SW 1271 (cell line): ENCODE data around the gene MIF.
A peak's percentile ranks its signal among the peaks of the same experiment; 100 is the strongest.
"Not testable (repeated sequence)": the region's sequence is repeated elsewhere in the genome, so short reads cannot be mapped to it uniquely, and the experiment has no call there.

Experiments
- DNase-seq, 2 experiments: peaks; one replicate each; lab custom pipeline; 2025; lab: John Stamatoyannopoulos, UW

Gene MIF

DNA sequence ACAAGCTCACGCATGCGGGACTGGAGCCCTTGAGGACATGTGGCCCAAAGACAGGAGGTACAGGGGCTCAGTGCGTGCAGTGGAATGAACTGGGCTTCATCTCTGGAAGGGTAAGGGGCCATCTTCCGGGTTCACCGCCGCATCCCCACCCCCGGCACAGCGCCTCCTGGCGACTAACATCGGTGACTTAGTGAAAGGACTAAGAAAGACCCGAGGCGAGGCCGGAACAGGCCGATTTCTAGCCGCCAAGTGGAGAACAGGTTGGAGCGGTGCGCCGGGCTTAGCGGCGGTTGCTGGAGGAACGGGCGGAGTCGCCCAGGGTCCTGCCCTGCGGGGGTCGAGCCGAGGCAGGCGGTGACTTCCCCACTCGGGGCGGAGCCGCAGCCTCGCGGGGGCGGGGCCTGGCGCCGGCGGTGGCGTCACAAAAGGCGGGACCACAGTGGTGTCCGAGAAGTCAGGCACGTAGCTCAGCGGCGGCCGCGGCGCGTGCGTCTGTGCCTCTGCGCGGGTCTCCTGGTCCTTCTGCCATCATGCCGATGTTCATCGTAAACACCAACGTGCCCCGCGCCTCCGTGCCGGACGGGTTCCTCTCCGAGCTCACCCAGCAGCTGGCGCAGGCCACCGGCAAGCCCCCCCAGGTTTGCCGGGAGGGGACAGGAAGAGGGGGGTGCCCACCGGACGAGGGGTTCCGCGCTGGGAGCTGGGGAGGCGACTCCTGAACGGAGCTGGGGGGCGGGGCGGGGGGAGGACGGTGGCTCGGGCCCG lies at the start of gene MIF:
Gene MIF (plus strand): TSS at position 439 of the 765 bp plus-strand sequence. CDS start 92 bp downstream, at position 531.
- peak; percentile 67 to 80 for DNase-seq

- DNase-seq, result no peak
Measured at GRCh38 chr22:23844739-23845202, 49.4 kb upstream of the MIF start.

GRCh38 chr22:23845265-23846080 lies 48.7 kb upstream of the MIF start:
- DNase-seq, result no peak

DNA sequence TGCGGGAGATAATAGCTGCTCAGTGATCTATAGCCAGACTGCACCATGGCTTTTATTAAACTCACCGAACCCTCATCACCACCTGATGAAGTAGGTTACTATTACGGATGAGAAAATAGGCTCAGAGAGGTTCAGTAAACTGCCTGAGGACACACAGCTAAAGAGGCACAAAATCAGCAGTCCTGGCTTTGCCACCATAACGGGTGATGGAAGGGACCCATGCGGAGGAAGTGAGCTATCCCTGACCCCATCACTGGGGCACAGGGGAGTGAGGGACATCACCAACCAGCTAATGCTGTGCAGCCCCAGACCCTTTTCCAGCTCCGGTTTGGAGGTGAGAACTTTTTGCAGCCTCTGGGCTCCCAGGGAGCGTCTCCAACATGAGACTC lies 48.1 kb upstream of the MIF start:
- DNase-seq, result no peak

- no peak for DNase-seq
Measured at GRCh38 chr22:23847310-23847920, 46.8 kb upstream of the MIF start.

DNA sequence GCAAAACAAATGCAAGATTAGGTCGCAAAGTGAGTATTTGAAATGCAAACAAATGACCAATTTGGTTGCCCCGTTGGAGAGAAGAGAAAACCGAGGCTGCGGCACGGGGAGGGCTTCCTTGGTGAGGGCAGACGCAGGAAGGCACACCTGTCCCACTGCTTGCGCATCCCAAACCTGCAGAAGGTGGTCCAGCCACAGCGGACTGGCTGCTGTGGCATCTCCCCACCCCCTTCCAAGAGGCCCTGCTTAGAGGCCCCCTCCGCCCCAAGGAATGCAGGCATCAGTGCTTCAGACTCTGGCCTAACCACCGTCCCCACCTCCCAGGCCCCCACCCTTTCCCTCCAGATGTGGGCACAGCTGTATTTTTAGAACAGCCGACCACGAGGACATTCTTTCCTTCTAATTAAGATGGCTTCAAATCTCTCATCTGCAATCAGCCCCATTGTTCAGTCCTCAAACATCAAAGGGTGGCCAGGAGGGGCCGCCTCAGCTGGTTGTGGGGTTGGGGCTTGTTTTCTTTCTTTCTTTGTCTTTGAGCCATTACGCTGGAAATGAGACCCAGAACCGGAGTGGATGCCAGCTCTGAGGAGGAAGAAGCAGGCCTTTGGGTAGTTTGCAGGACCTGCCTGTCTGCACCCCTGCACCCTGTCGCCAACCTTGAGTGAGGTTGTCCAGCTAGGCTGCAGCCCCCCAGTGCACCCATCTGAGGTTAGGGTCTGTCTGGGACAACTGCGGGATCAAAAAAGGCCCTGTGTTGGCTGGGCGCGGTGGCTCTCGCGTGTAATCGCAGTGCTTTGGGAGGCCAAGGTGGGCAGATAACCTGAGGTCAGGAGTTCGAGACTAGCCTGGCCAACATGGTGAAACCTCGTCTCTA lies 46.0 kb upstream of the MIF start:
- DNase-seq, result no peak

GRCh38 chr22:23849009-23850006 lies 44.9 kb upstream of the MIF start:
- DNase-seq, result peak in 1 of 2 experiments; percentile 42

GRCh38 chr22:23850136-23850611 lies 44.0 kb upstream of the MIF start:
- no peak for DNase-seq

DNA sequence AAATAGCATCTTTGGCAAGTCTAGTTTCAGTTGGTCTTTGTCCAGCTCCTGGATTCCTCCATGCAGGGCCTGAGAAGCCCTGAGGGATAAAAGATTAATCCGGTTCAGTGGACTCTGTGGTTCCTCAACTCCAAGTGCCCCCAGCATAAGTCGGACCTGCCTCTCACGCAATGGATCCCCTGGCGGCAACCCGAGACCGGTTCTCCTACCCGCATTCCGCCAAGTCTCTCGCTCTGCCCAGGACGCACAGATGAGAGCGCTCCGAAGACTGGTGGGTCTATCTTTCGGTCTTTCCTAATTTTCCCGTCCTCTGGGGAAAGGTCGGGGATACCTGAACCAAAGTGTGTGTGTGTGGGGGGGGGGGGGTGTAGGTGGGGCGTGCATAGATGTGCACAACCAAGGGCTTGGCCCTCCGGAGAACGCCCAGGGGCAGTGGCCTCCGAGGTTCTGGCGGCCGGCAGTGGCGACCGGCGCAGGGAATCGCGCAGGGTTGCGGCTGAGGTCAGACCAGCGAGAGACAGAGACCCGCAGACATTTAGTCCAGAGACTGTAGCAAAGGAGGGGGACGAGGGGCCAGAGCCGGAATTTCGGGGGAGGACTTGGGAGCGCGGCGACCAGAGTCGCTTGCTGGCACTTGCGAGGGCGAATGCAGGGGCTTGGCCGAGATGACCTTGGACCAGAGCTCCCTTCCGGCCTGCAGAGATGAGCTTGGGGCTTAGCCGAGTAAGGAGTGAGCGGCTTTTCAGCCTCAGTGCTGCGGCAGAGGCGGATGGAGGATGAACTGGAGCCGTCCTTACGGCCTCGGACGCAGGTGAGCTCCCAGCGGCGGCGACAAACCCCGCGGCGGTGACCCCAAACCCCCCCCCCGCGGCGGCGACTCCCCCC lies 37.2 kb upstream of the MIF start:
- DNase-seq, result no peak

DNA sequence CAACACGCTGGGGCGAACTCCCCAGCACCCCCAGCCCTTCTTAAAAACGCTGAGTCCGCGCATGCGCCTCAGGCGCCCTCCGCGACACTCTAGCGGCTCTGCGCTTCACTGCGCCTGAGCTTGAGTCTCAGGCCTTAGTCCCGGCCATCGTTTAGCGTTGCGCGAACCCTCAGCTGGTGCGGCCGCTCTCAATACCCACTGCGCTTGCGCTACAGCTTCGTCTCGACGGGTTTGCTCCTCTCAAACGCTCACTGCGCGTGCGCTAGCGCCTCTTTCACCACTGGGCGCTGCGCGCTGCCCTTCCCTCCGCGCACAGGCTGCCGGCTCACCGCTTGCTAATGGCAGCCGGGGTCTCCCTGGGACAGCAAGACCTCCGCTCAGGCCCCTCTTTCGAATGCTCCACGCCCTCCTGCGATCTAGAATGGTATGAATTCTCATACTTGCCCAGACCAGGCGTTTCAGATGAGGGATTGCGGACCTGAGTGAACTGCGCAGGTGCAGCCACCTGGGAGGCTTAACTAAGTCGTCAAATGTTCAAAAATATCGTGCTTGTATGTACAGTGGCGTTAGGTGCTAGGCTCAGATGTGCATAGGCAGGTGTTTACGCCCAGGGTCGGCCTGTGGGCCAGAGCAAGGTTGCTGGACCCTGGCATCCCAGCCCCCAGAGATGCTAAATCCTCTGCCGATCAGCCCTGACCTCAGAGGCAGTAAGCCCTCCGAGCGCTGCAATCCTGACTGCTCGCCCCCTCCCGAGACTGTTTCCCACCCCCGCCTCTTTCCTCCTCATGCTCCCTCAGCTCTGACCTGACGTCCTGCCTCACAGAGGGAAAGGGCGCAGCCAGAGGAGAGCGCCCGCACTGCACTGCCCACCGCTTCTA lies 36.3 kb upstream of the MIF start, which contains the start of gene SLC2A11:
Gene SLC2A11 (plus strand): TSS at position 270 of the 878 bp plus-strand sequence. CDS start 125 bp downstream, at position 395.
- peak; percentile 81 to 91 for DNase-seq

- no peak for DNase-seq
Measured at GRCh38 chr22:23858484-23858815, 35.7 kb upstream of the MIF start.

DNA sequence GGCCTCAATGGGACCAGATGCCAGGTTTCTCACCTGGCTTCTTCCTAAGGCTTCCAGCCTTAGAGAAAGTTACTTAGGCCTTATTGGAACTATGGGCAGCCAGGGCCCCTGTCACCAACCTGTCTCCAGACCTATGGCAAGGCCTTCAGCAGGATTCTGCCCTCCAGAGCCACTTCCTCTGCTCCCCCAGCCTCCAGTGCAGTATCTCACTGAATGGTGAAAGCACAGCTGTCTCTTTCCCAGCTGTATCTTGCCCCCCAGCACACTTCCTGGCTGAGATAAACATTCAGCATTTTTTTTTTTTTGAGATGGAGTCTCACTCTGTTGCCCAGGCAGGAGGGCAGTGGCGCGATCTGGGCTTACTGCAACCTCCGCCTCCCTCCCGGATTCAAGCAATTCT lies 35.0 kb upstream of the MIF start:
- DNase-seq, result no peak

DNA sequence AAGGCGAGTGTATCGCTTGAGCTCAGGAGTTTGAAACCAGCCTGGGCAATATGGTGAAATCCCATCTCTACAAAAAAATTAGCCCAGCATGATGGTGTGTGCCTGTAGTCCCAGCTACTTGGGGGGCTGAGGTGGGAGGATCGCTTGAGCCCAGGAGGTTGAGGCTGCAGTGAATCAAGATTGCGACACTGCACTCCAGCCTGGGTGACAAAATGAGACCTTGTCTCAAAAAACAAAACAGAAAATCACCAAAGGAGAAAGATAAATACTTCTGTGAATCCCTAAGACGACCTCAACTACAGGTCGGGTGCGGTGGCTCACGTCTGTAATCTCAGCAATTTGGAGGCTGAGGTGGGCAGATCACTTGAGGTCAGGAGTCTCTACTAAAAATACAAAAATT lies 34.0 kb upstream of the MIF start:
- DNase-seq, result not testable (repeated sequence)

DNA sequence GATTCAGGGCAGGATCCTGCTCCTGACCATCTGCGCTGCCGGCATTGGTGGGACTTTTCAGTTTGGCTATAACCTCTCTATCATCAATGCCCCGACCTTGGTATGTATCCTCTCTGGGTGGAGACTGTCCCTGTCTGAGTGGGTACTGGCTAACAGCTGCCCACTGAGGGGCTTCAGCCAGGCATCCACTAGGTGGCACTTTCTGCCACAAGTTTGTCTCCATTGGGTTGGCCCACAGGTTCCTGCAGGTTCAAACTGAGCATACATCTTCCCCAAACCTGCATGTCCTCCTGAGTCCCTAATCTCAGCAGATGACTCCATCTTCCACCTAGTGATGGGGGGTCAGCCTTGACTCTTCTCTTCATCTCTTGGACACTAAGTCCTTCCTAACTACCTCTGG lies 32.1 kb upstream of the MIF start:
- peak in 1 of 2 experiments; percentile 32 for DNase-seq

GRCh38 chr22:23864499-23865154 lies 29.6 kb upstream of the MIF start:
- not testable (repeated sequence) for DNase-seq

- DNase-seq, result no peak
Measured at GRCh38 chr22:23868580-23868979, 25.6 kb upstream of the MIF start.

GRCh38 chr22:23874871-23875270 lies 19.3 kb upstream of the MIF start:
- DNase-seq, result no peak

DNA sequence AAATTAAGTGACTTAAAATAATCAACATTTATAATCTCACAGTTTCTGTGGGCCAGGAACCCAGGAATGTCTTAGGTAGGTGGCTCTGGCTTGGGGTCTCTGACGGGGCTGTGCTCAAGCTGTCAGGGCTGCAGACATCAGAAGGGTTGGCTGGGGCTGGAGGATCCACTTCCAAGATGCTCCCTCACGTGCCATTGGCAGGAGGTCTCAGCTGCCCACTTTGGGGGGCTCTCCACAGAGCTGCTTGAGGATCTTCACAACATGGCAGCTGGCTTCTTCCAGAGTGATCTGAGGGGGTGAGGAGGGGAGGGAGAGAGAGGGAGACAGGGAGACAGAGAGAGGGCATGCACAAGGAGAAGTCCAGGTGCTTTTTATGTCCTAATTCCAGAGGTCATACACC lies 18.4 kb upstream of the MIF start:
- DNase-seq, result no peak
